Prostate gland (tissue), 2 donors: ENCODE data around the gene MOK. TPM values are rescaled to one million over a fixed set of nuclear protein-coding genes. Genes with fewer than 3 reads are reported as not detected.

Experiments used
- DNase-seq: peaks from one replicate; pipeline ENCODE4 v3.0.0-alpha.2; 2019; ENCODE audit warnings: low spot score
- H3K27ac ChIP-seq, 2 donors: fragments of 200-600 bp; sonication (generic); 2 replicates each; pipeline ENCODE4 v1.5.1; 2017 to 2019
- H3K27me3 ChIP-seq: fragments of 200-600 bp; sonication (generic); replicated peaks from 2 replicates; pipeline ENCODE4 v1.5.1; 2019; ENCODE audit not compliant: insufficient read depth
- H3K36me3 ChIP-seq, 2 donors: fragments of 200-600 bp; sonication (generic); 1 replicate in 1 of 2; 2 replicates in 1 of 2; pipeline versions ENCODE4 v1.5.1 to v1.8.1; 2017 to 2019
- H3K4me1 ChIP-seq: fragments of 200-600 bp; sonication (generic); replicated peaks from 2 replicates; pipeline ENCODE4 v1.5.1; 2019
- H3K4me3 ChIP-seq, 2 donors: fragments of 200-600 bp; sonication (generic); 2 replicates each; pipeline ENCODE4 v1.5.1; 2017 to 2019
- H3K9me3 ChIP-seq: fragments of 200-600 bp; sonication (generic); 2 replicates; pipeline ENCODE4 v1.5.1; 2017
- CTCF ChIP-seq, 4 experiments: fragments of 200-600 bp in 2 of 4; fragments of 450-650 bp in 2 of 4; sonication (generic) in 2 of 4; IDR thresholded peaks; 1 replicate in 3 of 4; 2 replicates in 1 of 4; pipeline ENCODE4 v1.5.1; 2016 to 2019; ENCODE audit warnings: antibody characterized with exemption in 4 of 4, mild to moderate bottlenecking in 2 of 4, moderate library complexity in 2 of 4
- POLR2A ChIP-seq: fragments of 450-650 bp; IDR thresholded peaks from one replicate; pipeline ENCODE4 v1.6.1; 2016; ENCODE audit warnings: antibody characterized with exemption, mild to moderate bottlenecking
- POLR2AphosphoS5 ChIP-seq: sonication (generic); formaldehyde crosslinking; IDR thresholded peaks from one replicate; pipeline ENCODE4 v1.6.1; 2017; ENCODE audit warnings: antibody characterized with exemption
- WGBS: methylation state at CpG from one replicate; pipeline ENCODE4 v1.1.5; 2018; 5-methylcytosine and 5-hydroxymethylcytosine counted together
- intact Hi-C: fragments of 100-400 bp; cut with DNase I; formaldehyde crosslinking; loops from one replicate; pipeline ENCODE4 v1.14.2; 2022
- total RNA-seq, 2 donors: library from RNA; depleted of rRNA; stranded (reverse); fragments of >200 nt; gene quantifications; one replicate each; pipeline ENCODE4 v1.1.0, GENCODE V29; 2016

MOK gene
- total RNA-seq, 2 donors from 2014 or later: 17.8 to 95.5 TPM

- no peak overlapping the region for H3K27ac ChIP-seq
- TF ChIP-seq CTCF (IDR thresholded peaks at IDR 0.05): no peak
- TF ChIP-seq POLR2AphosphoS5: no peak
- no peak for TF ChIP-seq POLR2A
- H3K27me3 ChIP-seq: no peaks in the 10 kb centered on the region
- no peak overlapping the region for H3K4me3 ChIP-seq
- H3K36me3 ChIP-seq: no peaks in the 10 kb centered on the region
- intact Hi-C loops: no loop called here
- no peak for DNase-seq
- WGBS: 95% methylated on average over 12 of the region's 12 CpGs
- H3K9me3 ChIP-seq: no peaks in the 10 kb centered on the region
- no peaks in the 10 kb centered on the region for H3K4me1 ChIP-seq
Measured at GRCh38 chr14:102236026-102236425, 68.9 kb downstream of the MOK start.

GRCh38 chr14:102235275-102235897 is 69.6 kb downstream of the MOK start:
- no peak overlapping the region for H3K4me3 ChIP-seq
- peak; percentile 84 for DNase-seq
- no peaks in the 10 kb centered on the region for H3K9me3 ChIP-seq
- H3K27me3 ChIP-seq: no peaks in the 10 kb centered on the region
- WGBS: 38% methylated on average over 19 of the region's 19 CpGs
- no peaks in the 10 kb centered on the region for H3K36me3 ChIP-seq
- intact Hi-C loops: loop anchor here (1.0 kb wide), 1 partner anchor 79 kb away; no protein-coding TSS in a partner anchor
- H3K27ac ChIP-seq: no peak overlapping the region
- TF ChIP-seq CTCF (IDR thresholded peaks at IDR 0.05): peak; percentile 54 to 84 (median 78)
- TF ChIP-seq POLR2AphosphoS5: peak; percentile 72
- no peak for TF ChIP-seq POLR2A
- no peaks in the 10 kb centered on the region for H3K4me1 ChIP-seq

GRCh38 chr14:102234331-102235264 is 70.4 kb downstream of the MOK start:
- intact Hi-C loops: loop anchor here (1.0 kb wide), 1 partner anchor 80 kb away; no protein-coding TSS in a partner anchor
- TF ChIP-seq POLR2AphosphoS5: no peak
- TF ChIP-seq POLR2A: no peak
- 67% methylated on average over 34 of the region's 34 CpGs for WGBS
- Histone ChIP-seq H3K4me1 (no peaks in the 10 kb centered on the region), H3K27ac (no peak overlapping the region), H3K4me3 (no peak overlapping the region), H3K36me3 (no peaks in the 10 kb centered on the region), H3K27me3 (no peaks in the 10 kb centered on the region), H3K9me3 (no peaks in the 10 kb centered on the region)
- no peak for DNase-seq

- no peaks in the 10 kb centered on the region for H3K9me3 ChIP-seq
- 82% methylated on average over 6 of the region's 6 CpGs for WGBS
- H3K4me3 ChIP-seq: no peak overlapping the region
- no peaks in the 10 kb centered on the region for H3K27me3 ChIP-seq
- intact Hi-C loops: no loop called here
- no peaks in the 10 kb centered on the region for H3K36me3 ChIP-seq
- TF ChIP-seq POLR2A: no peak
- no peak for TF ChIP-seq CTCF (IDR thresholded peaks at IDR 0.05)
- no peak for TF ChIP-seq POLR2AphosphoS5
- DNase-seq: no peak
- no peaks in the 10 kb centered on the region for H3K4me1 ChIP-seq
- no peak overlapping the region for H3K27ac ChIP-seq
Measured at GRCh38 chr14:102233081-102233480, 71.9 kb downstream of the MOK start.

GRCh38 chr14:102232348-102232625 is 72.7 kb downstream of the MOK start:
- no peak overlapping the region for H3K4me3 ChIP-seq
- no peaks in the 10 kb centered on the region for H3K4me1 ChIP-seq

More at GRCh38 chr14:102232348-102232625, 72.7 kb downstream of the MOK start:
- H3K27me3 ChIP-seq: no peaks in the 10 kb centered on the region
- no peak overlapping the region for H3K27ac ChIP-seq
- no peak for DNase-seq
- H3K9me3 ChIP-seq: no peaks in the 10 kb centered on the region
- intact Hi-C loops: no loop called here
- 94% methylated on average over 7 of the region's 9 CpGs for WGBS
- TF ChIP-seq POLR2A (no peak), CTCF (IDR thresholded peaks at IDR 0.05) (no peak), POLR2AphosphoS5 (no peak)
- no peaks in the 10 kb centered on the region for H3K36me3 ChIP-seq
